T47D (cell line): Measurements from ENCODE around the gene KCNQ1.

Experiments used
- DNase-seq, 2 experiments: peaks; one replicate each; pipeline versions ENCODE4 v3.0.0 to v3.0.0-alpha.2; 2011 to 2012; ENCODE audit warnings: low read depth in 1 of 2, low spot score in 1 of 2
- JUND ChIP-seq: IDR thresholded peaks from 2 replicates; pipeline ENCODE4 v1.6.1; 2012; ENCODE audit warnings: low read depth
- in situ Hi-C: cut with HindIII; loops from 2 replicates; pipeline ENCODE4 v1.10.0; 2016; ENCODE audit warnings: low sequenced_read_pairs, low pct_unique_long_range_greater_than_20kb

Gene KCNQ1

DNA sequence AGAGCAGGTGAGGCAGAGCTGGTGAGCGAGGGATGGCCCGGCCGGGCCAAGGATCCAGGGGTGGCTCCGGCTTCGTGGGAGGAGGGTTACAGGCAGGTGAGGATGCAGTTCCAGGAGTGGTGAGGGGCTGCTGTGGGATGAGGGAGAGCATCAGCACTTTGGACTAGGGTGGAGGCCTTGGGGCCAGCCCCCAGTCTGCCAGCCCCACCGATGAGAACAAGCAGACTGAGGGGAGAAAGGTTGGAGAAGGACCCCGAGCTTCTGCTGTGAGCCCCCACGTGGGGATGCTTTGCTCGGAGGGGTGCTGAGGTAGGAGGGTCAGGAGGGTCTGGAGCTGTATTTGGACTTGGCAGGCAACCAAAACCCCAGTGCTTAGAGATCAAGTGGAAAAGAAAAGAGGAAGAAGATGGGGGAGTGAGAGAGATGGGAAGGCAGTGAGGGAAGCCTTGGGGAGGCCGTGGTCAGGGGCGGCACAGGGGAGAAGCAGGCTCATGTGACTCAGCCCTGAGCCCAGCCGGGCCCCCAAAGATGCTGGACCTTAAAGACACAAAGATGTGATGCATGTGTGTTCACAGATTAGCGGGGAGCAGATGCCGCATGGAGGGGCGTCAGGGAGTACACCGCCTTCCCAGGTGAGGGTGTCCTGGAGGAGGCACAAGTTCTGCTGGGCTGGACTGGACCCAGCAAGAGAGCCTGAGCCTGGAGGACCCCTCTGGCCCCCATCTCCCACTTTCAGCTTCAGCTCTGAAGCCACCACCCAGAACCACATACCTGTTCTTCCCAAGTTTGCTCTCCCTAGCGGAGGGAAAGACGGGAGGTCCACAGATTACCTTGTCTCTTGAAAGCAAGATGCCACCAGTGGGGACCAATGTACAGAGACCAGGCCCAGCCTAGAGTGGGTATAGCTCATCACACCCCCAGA, 349.5 kb downstream of the KCNQ1 start:
- TF ChIP-seq JUND, result no peak
- DNase-seq, result no peak
- in situ Hi-C loops, result no loop called here

DNA sequence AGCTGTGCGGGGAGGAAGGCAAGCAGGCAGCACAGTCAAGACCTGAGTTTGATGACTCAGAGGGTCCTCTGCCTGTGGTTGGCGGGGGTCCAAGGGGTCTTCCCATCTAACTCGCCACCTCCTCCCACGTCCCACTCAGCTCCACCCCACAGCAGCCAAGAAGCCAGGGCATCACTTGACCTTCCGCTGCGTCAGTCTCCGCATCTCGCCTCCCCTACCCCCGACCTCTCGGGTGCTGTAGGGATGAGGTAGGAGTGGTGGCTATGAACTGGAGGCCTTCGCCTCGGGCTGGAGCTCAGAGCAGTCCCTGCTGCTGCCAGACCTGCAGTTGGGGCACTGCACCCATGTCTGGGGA, 350.1 kb downstream of the KCNQ1 start:
- no peak for TF ChIP-seq JUND
- no peak for DNase-seq

DNA sequence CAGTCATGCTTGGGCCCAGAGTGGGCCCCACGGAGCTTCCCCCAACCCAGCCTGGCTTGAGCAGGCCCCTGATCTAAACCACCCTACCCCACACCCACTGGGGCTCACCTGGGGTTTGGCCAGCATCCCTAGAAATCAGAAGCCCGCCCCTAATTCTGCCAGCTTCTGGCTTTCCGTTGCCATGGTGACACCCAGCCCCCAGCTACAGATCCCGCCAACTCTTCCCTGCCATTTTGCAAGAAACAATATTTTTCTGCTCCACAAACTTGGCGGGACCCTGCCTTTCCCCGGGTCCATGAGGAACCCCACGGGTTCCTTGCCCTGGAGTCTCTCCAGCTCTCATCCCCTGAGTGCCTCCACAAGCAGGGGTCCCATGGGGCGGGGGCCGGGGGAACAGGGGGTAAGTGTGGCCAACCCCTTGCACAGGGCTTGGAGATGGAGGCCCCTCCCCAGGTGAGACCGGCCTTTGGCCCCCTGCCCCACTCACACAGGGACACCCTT, 350.7 kb downstream of the KCNQ1 start:
- DNase-seq, result no peak
- TF ChIP-seq JUND, result no peak
- in situ Hi-C loops, result no loop called here

More for the DNA sequence above, 350.1 kb downstream of the KCNQ1 start:
- in situ Hi-C loops, result no loop called here

DNA sequence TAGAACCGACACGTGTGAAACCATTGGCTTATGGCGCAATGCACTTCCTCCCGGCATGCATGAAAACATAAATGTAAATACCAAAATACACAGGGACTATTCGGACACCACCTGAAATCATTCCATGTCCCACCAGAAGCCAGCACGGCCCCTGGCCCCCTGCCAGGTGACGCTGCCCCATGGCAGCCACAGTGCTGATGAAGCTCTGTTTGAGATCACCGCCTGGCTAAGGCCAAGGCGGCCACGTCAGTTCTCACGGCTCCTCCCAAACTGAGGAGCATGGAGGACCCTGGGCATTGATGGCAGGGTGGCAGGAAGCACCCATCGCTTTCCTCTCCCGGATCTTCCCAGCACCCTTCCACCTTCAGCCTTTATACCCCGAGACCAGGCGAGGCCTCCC, 351.3 kb downstream of the KCNQ1 start:
- no peak for TF ChIP-seq JUND
- no peak for DNase-seq
- in situ Hi-C loops, result no loop called here

DNA sequence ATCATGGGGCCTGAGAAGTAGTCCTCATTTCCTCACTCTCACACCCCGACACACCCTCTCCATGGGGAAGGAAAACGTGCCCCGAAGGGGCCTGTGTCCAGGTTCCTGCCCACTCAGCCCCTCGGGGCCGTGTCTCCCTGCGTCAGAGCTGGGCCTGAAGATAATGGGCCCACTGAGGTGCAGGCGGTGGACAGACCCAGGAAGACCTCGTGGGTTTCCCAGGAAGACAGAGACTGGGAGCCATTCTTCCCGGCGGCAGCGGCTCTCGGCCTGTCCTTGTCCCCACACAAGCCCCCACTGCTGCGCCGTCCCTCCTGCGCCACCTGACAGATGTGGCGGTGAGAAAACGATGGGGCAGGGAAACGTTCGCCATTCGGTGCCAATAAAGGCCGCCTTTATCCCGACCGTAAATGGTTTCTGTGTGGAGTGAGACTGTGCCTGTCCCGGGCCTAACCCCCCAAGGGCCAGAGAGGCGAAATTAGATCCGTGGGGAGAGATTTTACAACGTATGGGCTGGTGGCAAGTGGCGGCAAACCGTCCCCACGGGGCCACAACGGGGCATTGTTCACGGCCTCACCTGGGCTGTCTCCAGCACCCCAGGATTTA, 351.8 kb downstream of the KCNQ1 start:
- no peak for DNase-seq
- in situ Hi-C loops, result no loop called here

GRCh38 chr11:2797121-2797711, 352.4 kb downstream of the KCNQ1 start:
- in situ Hi-C loops, result no loop called here
- TF ChIP-seq JUND, result no peak
- DNase-seq, result no peak

More for the DNA sequence above, 351.8 kb downstream of the KCNQ1 start:
- TF ChIP-seq JUND, result no peak

DNA sequence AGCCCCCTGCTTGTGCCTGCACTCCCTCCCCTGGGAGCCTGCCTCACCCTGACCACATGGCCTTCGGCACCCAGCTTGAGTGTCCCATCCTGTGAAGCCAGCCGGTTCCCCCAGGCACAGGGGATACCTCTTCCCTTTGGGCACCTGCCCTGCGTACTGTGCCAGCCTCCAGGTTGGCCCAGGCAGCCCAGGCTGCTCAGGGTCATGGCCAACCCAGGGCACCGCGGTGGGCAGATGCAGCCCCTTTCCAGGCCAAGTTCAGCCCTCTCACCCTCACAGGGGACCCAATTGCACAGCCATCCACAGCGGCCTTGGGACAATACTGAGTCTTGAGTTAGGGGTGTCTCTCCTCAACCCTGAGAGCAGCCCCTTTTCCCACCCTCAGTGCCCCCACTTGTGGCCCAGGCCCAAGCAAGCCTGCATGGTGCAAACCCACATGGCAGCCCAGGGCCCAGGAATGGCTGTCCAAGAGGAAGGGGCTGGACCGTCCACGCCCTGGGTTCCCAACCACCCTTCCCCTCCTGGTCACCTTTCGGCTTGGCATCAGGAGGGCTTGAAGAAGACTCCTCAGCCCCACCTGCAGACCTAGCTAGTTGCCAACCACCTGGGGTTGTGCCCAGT, 353.0 kb downstream of the KCNQ1 start:
- in situ Hi-C loops, result no loop called here
- DNase-seq, result no peak
- TF ChIP-seq JUND, result no peak

GRCh38 chr11:2798951-2799761, 354.3 kb downstream of the KCNQ1 start:
- in situ Hi-C loops, result no loop called here
- TF ChIP-seq JUND, result no peak
- no peak for DNase-seq

GRCh38 chr11:2799881-2800654, 355.3 kb downstream of the KCNQ1 start:
- no peak for TF ChIP-seq JUND
- in situ Hi-C loops, result no loop called here

DNA sequence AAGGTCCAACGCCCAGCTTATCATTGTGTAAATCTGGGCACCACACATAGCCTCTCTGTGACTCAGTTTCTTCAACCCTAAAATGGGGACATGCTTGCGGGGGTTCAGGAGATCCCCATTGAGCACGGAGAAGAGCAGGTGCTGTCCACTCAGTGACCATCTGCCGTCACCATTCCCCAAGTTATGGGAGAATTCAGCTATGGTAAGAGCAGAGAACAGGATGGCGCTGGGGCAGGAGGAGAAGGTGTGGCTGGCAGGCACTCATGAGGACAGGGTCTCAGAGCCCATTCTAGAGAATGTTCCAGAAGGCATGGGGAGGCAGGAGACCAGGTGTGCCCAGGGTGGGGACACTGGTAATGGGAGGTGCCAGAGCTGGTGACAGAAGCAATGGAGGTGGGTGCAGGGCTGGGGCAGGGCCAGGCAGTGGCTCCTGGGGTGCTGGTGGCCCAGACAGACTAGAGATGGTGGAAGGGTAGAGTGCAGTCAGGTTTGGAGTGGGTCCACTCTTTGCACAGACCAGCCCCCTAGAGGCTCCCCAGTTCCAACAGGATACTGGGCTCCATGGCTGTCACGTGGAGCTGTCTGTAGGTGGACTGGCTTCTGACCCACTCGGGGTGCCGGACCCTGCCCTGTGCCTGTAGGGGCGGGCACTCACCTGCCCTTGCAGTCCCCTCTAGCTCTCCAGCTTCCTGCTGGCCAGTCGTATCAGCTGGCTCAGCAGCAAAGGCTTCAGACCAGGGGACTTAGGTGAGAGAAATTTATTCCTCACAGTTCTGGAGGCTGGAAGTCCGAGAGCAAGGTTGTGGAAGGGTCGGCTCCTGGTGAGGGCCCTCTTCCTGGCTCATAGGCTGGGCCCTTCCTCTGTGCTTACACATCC, 356.1 kb downstream of the KCNQ1 start:
- in situ Hi-C loops, result no loop called here
- DNase-seq, result no peak
- TF ChIP-seq JUND, result no peak

More at GRCh38 chr11:2799881-2800654, 355.3 kb downstream of the KCNQ1 start:
- no peak for DNase-seq
